GM03348 (cell line): ENCODE data around the gene CHST2.

ENCODE experiments used
- DNase-seq: peaks from one replicate; pipeline ENCODE4 v3.0.0; 2012; ENCODE audit warnings: low spot score

Gene CHST2

GRCh38 chr3:143099210-143099609, 20.4 kb upstream of the CHST2 start:
- no peak for DNase-seq

- no peak for DNase-seq
Observed at GRCh38 chr3:143099690-143100089, 19.9 kb upstream of the CHST2 start.

GRCh38 chr3:143100451-143100850, 19.1 kb upstream of the CHST2 start:
- DNase-seq: no peak

- DNase-seq: no peak
Observed at GRCh38 chr3:143101792-143102381, 17.7 kb upstream of the CHST2 start.

GRCh38 chr3:143103652-143104051, 15.9 kb upstream of the CHST2 start:
- no peak for DNase-seq

- no peak for DNase-seq
Observed at GRCh38 chr3:143105170-143105569, 14.4 kb upstream of the CHST2 start.

- DNase-seq: no peak
Observed at GRCh38 chr3:143109861-143110260, 9.7 kb upstream of the CHST2 start.

- no peak for DNase-seq
Observed at GRCh38 chr3:143110371-143110770, 9.2 kb upstream of the CHST2 start.

- no peak for DNase-seq
Observed at GRCh38 chr3:143118630-143119008, 952 bp upstream of the CHST2 start.

GRCh38 chr3:143119974-143120715, 574 bp downstream of the CHST2 start:
- DNase-seq: peak; percentile 57

- DNase-seq: peak; percentile 71
Observed at GRCh38 chr3:143120716-143121240, 1.2 kb downstream of the CHST2 start.

- peak; percentile 68 for DNase-seq
Observed at GRCh38 chr3:143121241-143122088, 1.9 kb downstream of the CHST2 start.

- DNase-seq: no peak
Observed at GRCh38 chr3:143122089-143122430, 2.5 kb downstream of the CHST2 start.

GRCh38 chr3:143122608-143123352, 3.2 kb downstream of the CHST2 start:
- DNase-seq: no peak

GRCh38 chr3:143123353-143123984, 3.9 kb downstream of the CHST2 start:
- no peak for DNase-seq

GRCh38 chr3:143124601-143125520, 5.3 kb downstream of the CHST2 start:
- DNase-seq: no peak

- DNase-seq: no peak
Observed at GRCh38 chr3:143127801-143128200, 8.2 kb downstream of the CHST2 start.

GRCh38 chr3:143128227-143128955, 8.8 kb downstream of the CHST2 start:
- DNase-seq: no peak

GRCh38 chr3:143132246-143132980, 12.8 kb downstream of the CHST2 start:
- no peak for DNase-seq
